ENCODE data around the gene FLACC1.
A peak's percentile ranks its signal among the peaks of the same experiment; 100 is the strongest.
"Not testable (repeated sequence)": the region's sequence is repeated elsewhere in the genome, so short reads cannot be mapped to it uniquely, and the experiment has no call there.

Gene FLACC1

GRCh38 chr2:201357221-201357620 is at the start of gene FLACC1:
TSS of gene FLACC1 (minus strand) at chr2:201357345. CDS start at chr2:201351404, 5,941 bp downstream.
- DNase-seq (ENCODE audit: low spot score), result peak; percentile 18

GRCh38 chr2:201406077-201406662 is 49.0 kb upstream of the FLACC1 start:
- peak; percentile 53 for DNase-seq (ENCODE audit: low spot score)

GRCh38 chr2:201404699-201405280 is 47.6 kb upstream of the FLACC1 start:
- DNase-seq (ENCODE audit: low spot score), result no peak

GRCh38 chr2:201403880-201404279 is 46.7 kb upstream of the FLACC1 start:
- DNase-seq (ENCODE audit: low spot score), result no peak

- DNase-seq (ENCODE audit: low spot score), result no peak
These were observed 45.8 kb upstream of the FLACC1 start for GRCh38 chr2:201402651-201403562.

GRCh38 chr2:201401815-201402214 is 44.7 kb upstream of the FLACC1 start:
- no peak for DNase-seq (ENCODE audit: low spot score)

- DNase-seq (ENCODE audit: low spot score), result no peak
These were observed 39.5 kb upstream of the FLACC1 start for GRCh38 chr2:201396595-201396994.

GRCh38 chr2:201383136-201383535 is 26.0 kb upstream of the FLACC1 start:
- no peak for DNase-seq (ENCODE audit: low spot score)

GRCh38 chr2:201378496-201379397 is 21.6 kb upstream of the FLACC1 start:
- no peak for DNase-seq (ENCODE audit: low spot score)

- no peak for DNase-seq (ENCODE audit: low spot score)
These were observed 20.1 kb upstream of the FLACC1 start for GRCh38 chr2:201377218-201377617.

- no peak for DNase-seq (ENCODE audit: low spot score)
These were observed 12.6 kb upstream of the FLACC1 start for GRCh38 chr2:201369775-201370174.

GRCh38 chr2:201369318-201369717 is 12.2 kb upstream of the FLACC1 start:
- not testable (repeated sequence) for DNase-seq (ENCODE audit: low spot score)

GRCh38 chr2:201366146-201366545 is 9.0 kb upstream of the FLACC1 start:
- no peak for DNase-seq (ENCODE audit: low spot score)

- peak; percentile 77 for DNase-seq (ENCODE audit: low spot score)
These were observed 6.9 kb upstream of the FLACC1 start for GRCh38 chr2:201363857-201364560.

- DNase-seq (ENCODE audit: low spot score), result no peak
These were observed 5.3 kb upstream of the FLACC1 start for GRCh38 chr2:201362396-201362795.

- peak; percentile 3 for DNase-seq (ENCODE audit: low spot score)
These were observed 4.1 kb upstream of the FLACC1 start for GRCh38 chr2:201361078-201361733.

GRCh38 chr2:201360256-201360655 is 3.1 kb upstream of the FLACC1 start:
- DNase-seq (ENCODE audit: low spot score), result no peak

- peak; percentile 35 for DNase-seq (ENCODE audit: low spot score)
These were observed 1.5 kb upstream of the FLACC1 start for GRCh38 chr2:201358684-201359083.

- no peak for DNase-seq (ENCODE audit: low spot score)
These were observed 4.0 kb downstream of the FLACC1 start for GRCh38 chr2:201353116-201353515.

- DNase-seq (ENCODE audit: low spot score), result no peak
These were observed 6.3 kb downstream of the FLACC1 start for GRCh38 chr2:201350879-201351278.

- no peak for DNase-seq (ENCODE audit: low spot score)
These were observed 7.5 kb downstream of the FLACC1 start for GRCh38 chr2:201349601-201350000.

Measured in CD4-positive, alpha-beta T cell treated with Interleukin-2 at 100 ng/mL for 4 hours (primary cell).